Lung (tissue), 10 donors: ENCODE measurements around the gene SLX1A. TPM values are rescaled to one million over a fixed set of nuclear protein-coding genes. Genes with fewer than 3 reads are reported as not detected.
"Not testable (repeated sequence)": the region's sequence is repeated elsewhere in the genome, so short reads cannot be mapped to it uniquely, and the experiment has no call there.

Experiments used
- ATAC-seq: fragments of 200-7000 bp; cut with Tn5 transposase; one replicate; pipeline ENCODE4 v1.9.1; 2020; ENCODE audit warnings: moderate number of reproducible peaks; ENCODE audit not compliant: insufficient read depth, low FRiP score
- DNase-seq, 3 donors: peaks; one replicate each; pipeline ENCODE4 v3.0.0-alpha.2; 2013 to 2017
- H3K27ac ChIP-seq, 2 donors: one replicate each; pipeline ENCODE4 v1.5.1; 2013; ENCODE audit warnings: mild to moderate bottlenecking in 2 of 2, moderate library complexity in 2 of 2, control low read depth in 1 of 2, inconsistent platforms in 1 of 2, low read depth in 1 of 2, low read length in 1 of 2
- H3K27me3 ChIP-seq, 3 donors: one replicate each; pipeline ENCODE4 v1.5.1; 2013; ENCODE audit warnings: low read length in 2 of 3; ENCODE audit not compliant: control insufficient read depth in 3 of 3, insufficient read depth in 3 of 3
- H3K36me3 ChIP-seq, 4 donors: one replicate each; pipeline ENCODE4 v1.5.1; 2013; ENCODE audit warnings: low read length in 4 of 4, mild to moderate bottlenecking in 1 of 4, moderate library complexity in 1 of 4; ENCODE audit not compliant: control insufficient read depth in 4 of 4, insufficient read depth in 4 of 4
- H3K4me1 ChIP-seq, 5 donors: one replicate each; pipeline ENCODE4 v1.5.1; 2013; ENCODE audit warnings: low read length in 5 of 5, mild to moderate bottlenecking in 2 of 5, moderate library complexity in 1 of 5; ENCODE audit not compliant: control insufficient read depth in 5 of 5, insufficient read depth in 5 of 5
- H3K4me3 ChIP-seq: one replicate; pipeline ENCODE4 v1.5.1; 2013; ENCODE audit warnings: mild to moderate bottlenecking, control low read depth, moderate library complexity
- H3K9ac ChIP-seq, 2 donors: one replicate each; pipeline ENCODE4 v1.5.1; 2013; ENCODE audit warnings: low read length in 2 of 2, control low read depth in 1 of 2; ENCODE audit not compliant: insufficient read depth in 1 of 2
- H3K9me3 ChIP-seq, 4 donors: one replicate each; pipeline ENCODE4 v1.5.1; 2013; ENCODE audit warnings: low read length in 3 of 4, mild to moderate bottlenecking in 1 of 4, moderate library complexity in 1 of 4; ENCODE audit not compliant: control insufficient read depth in 4 of 4, insufficient read depth in 3 of 4
- WGBS, 2 donors: extraction: QIAGEN DNeasy Blood & Tissue Kit; methylation state at CpG; one replicate each; pipeline ENCODE4 v1.1.7; 2013; 5-methylcytosine and 5-hydroxymethylcytosine counted together
- polyA plus RNA-seq, 2 donors: library from polyadenylated mRNA; stranded (reverse); fragments of 200-250 nt; gene quantifications; one replicate each; pipeline ENCODE4 v1.2.1, GENCODE V29; 2013
- total RNA-seq, 2 donors: library from RNA; depleted of rRNA in 1 of 2; stranded (reverse); fragments of >200 nt in 1 of 2; gene quantifications; one replicate each; pipeline ENCODE4 v1.2.1, GENCODE V29; 2014 to 2021
- donor health status: Bipolar disorder and iron deficiency.
- donor health status: healthy.
- donor health status: DM: yes; HTN: yes; CAD: no.

Gene SLX1A
- total and polyA plus RNA-seq, 4 donors = 24.0 to 96.0 (median 75.1) TPM

DNA sequence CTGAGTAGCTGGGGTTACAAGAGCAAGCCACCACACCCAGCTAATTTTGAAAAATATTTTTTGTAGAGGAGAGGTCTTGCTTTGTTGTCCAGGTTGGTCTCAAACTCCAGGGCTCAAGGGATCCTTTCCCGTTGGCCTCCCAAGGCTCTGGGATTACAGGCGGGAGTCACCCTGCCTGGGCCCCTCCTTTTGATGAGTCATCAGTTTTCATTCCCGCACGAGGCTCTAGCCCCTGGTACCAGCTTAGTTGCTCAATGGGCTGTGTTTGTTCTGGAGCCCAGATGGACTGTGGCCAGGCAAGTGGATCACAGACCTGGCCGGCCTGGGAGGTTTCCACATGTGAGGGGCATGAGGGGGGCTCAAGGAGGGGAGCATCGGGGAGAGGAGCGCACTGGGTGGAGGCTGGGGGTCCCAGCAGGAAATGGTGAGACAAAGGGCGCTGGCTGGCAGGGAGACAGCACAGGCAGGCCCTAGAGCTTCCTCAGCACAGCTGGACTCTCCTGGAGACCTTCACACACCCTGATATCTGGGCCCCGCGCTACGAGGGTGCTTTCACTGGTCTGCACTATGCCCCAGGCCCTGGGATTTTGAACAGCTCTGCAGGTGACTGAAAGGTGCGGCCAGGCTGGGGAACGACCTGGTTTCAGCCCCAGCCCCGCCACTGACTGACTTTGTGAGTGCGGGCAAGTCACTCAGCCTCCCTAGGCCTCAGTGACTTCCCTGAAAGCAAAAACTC, 6.1 kb downstream of the SLX1A start:
- H3K4me1 ChIP-seq, H3K27me3 ChIP-seq, H3K9me3 ChIP-seq, H3K9ac ChIP-seq, H3K36me3 ChIP-seq, H3K4me3 ChIP-seq, H3K27ac ChIP-seq, DNase-seq: not testable (repeated sequence)
- WGBS, 2 donors = no CpG with 5 or more reads among the region's 15 CpGs
- peak; percentile 32 for ATAC-seq

DNA sequence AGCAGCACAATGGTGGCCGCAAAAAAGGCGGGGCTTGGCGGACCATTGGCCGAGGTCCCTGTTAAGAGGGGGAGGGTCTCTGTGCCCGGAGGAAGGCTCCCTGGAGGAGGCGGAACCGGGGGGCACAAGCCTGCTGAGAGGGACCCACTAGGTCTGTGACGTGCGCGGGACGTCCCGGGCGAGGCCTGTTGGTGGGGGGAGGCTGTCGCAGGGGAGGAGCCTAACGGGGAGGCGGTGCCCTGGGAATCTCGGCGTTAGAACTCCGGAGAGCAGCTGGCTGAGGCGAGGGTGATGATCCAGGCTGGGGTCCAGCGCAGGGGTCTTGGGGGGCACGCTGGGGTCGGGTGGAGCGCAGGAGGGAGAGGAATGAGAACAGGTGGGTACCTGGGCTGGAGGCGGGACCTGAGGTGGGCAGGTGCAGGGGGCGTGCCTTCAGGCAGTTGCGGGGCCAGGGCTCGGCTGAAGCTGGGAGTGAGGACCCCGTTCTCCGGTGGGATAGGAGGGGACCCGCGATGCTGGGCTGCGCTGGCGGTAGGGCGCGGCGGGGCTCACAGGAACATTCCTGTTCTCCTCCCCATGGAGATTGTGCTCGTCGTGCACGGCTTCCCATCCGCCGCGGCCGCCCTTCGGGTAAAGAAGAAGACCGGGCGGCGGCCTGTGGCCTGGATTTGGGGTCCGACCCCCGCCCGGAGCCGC, 12.0 kb downstream of the SLX1A start:
- H3K4me3 ChIP-seq = peak overlapping the region; percentile 26
- not testable (repeated sequence) for H3K9ac ChIP-seq, H3K9me3 ChIP-seq, H3K27ac ChIP-seq, H3K27me3 ChIP-seq, DNase-seq, H3K4me1 ChIP-seq, H3K36me3 ChIP-seq
- ATAC-seq = peak; percentile 36
- 0 to 2% methylated on average over 8 to 20 of the region's 52 CpGs for WGBS, 2 donors

DNA sequence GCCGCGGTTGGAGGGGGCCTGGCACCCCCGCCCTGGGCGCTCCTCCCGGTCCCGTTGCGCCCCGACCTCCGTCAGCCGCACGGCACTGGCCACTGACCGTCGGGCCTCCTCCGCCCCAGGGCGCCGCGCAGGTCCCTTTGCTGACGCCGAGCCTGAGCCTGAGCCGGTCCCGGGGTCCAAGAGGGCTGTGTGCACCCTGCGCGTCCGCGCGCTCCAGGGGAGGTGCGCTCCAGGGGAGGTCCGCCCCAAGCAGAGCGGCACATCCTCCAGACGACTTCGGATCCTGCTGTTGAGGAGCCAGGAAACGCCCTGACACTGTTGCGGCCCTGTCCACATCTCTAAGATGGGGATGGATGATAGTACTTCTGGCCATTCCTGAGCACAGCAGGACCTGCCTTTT, 12.6 kb downstream of the SLX1A start:
- H3K9ac ChIP-seq, H3K27me3 ChIP-seq, DNase-seq, H3K36me3 ChIP-seq, H3K27ac ChIP-seq, H3K4me1 ChIP-seq, H3K9me3 ChIP-seq, H3K4me3 ChIP-seq: not testable (repeated sequence)
- peak; percentile 6 for ATAC-seq
- WGBS, 2 donors = no CpG with 5 or more reads among the region's 33 CpGs

- H3K9ac ChIP-seq, H3K9me3 ChIP-seq, DNase-seq, H3K27ac ChIP-seq, H3K36me3 ChIP-seq, H3K4me3 ChIP-seq, H3K27me3 ChIP-seq, H3K4me1 ChIP-seq: not testable (repeated sequence)
- WGBS, 2 donors = 19 to 41% methylated on average over 2 of the region's 9 CpGs
- ATAC-seq = peak; percentile 66
Observed at GRCh38 chr16:30207063-30207704, 13.5 kb downstream of the SLX1A start.

DNA sequence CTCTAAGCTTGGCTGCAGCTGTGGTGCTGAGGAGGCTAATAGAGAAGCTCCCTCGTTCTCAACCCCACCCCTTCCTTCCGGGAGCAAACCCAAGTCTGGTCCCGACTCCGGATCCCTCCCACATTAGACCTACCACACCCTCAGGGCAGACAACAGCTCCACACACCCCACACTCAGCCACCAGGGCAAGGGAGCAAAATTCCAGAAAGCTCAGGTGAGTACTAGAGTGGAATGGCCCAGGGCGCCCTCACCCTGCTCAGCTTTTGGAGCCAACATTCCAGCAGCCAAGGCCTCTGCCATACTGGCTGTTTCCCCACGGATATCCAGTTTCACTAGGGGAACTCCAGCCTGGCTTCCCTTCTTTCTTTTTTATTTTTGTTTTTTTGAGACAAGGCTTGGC, 15.4 kb downstream of the SLX1A start:
- H3K4me3 ChIP-seq, H3K27me3 ChIP-seq, H3K9ac ChIP-seq, DNase-seq, H3K9me3 ChIP-seq, H3K27ac ChIP-seq, ATAC-seq, H3K4me1 ChIP-seq, H3K36me3 ChIP-seq: not testable (repeated sequence)
- 3 to 23% methylated on average over 4 of the region's 6 CpGs for WGBS, 2 donors

- H3K27ac ChIP-seq, DNase-seq, H3K4me3 ChIP-seq, H3K4me1 ChIP-seq, H3K36me3 ChIP-seq, H3K9me3 ChIP-seq, H3K9ac ChIP-seq, H3K27me3 ChIP-seq, ATAC-seq: not testable (repeated sequence)
- no CpG with 5 or more reads among the region's 4 CpGs for WGBS, 2 donors
Observed at GRCh38 chr16:30211414-30211813, 17.7 kb downstream of the SLX1A start.

DNA sequence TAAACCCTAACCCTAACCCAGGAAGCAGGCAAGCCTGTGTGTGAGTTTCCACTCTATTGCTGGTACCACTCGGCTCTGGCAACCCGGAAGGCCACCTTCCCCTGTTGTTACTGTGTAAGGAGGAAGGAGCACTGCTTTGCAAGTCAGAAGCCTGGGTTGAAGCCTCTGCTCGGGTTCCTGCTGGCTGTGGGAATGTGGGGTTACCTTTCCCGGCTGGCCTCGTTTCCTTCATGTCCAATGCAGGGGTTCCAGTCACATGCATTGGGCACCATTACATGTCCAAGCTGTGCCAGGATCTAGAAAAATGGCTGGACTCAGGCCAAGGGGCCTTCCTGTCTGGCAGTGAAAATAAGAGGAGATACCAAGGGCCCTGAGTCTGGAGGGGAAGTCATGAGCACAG, 23.4 kb downstream of the SLX1A start:
- DNase-seq = not testable (repeated sequence)

More for the DNA sequence above, 23.4 kb downstream of the SLX1A start:
- 51 to 62% methylated on average over 3 of the region's 5 CpGs for WGBS, 2 donors
- H3K9me3 ChIP-seq, H3K36me3 ChIP-seq, H3K4me3 ChIP-seq, H3K27me3 ChIP-seq, H3K27ac ChIP-seq, H3K9ac ChIP-seq, ATAC-seq, H3K4me1 ChIP-seq: not testable (repeated sequence)
